ENCODE results near the gene AXDND1.

GRCh38 chr1:179575497-179576314, 209.9 kb downstream of the AXDND1 start, which contains the start of gene NPHS2:
- no peak for TF ChIP-seq CTCF (IDR thresholded peaks at IDR 0.05; ENCODE audit: low read length)
- TF ChIP-seq EZH2 (optimal IDR thresholded peaks at IDR 0.05; ENCODE audit: low read depth, low read length) = no peak
- TF ChIP-seq EZH2phosphoT487 (IDR thresholded peaks at IDR 0.05; ENCODE audit: low read length) = no peak

Measured in MM.1S (cell line).